ENCODE data around the gene RIMS3. TPM values are rescaled to one million over a fixed set of nuclear protein-coding genes. Genes with fewer than 3 reads are reported as not detected.

Gene RIMS3
- polyA plus RNA-seq, 1 donor (not counting 4 experiments of a cell fraction or from before 2014, with no cell fraction given), result 1.7 TPM

DNA sequence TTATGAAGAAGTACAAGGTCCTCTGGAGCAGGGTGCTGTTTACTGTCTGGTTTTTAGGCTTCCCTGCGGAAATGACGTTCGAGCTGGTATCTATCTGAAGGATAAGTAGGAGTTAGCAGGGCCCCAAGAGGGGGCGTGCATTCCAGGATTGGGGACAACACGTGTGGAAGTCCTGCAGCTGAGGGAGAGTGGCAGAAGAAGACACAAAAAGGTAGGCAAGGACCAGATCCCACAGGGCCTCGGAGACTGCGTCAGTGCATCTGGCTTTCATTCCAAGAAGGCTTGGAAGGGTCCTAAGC is 5.9 kb downstream of the RIMS3 start:
- Histone ChIP-seq H3K36me3 (ENCODE audit: control insufficient read depth in 2 of 2, extremely low read depth in 1 of 2, insufficient read depth in 2 of 2, low read length in 2 of 2) (no peaks in the 10 kb centered on the region), H3K9me3 (ENCODE audit: control insufficient read depth, low read depth, low read length) (no peaks in the 10 kb centered on the region), H3K27me3 (ENCODE audit: control insufficient read depth, extremely low read depth, insufficient read depth, low read length) (peaks cover 6% of the 10 kb centered on the region), H3K4me1 (ENCODE audit: control insufficient read depth, extremely low read depth, insufficient read depth, low read length) (peaks cover 9% of the 10 kb centered on the region), H3K4me2 (ENCODE audit: control insufficient read depth, extremely low read depth, insufficient read depth, low read depth, low read length) (no peak overlapping the region), H3K9ac (ENCODE audit: control insufficient read depth, extremely low read depth, insufficient read depth, low read length) (no peak overlapping the region), H3K27ac (ENCODE audit: control insufficient read depth, insufficient read depth, low read length) (no peak overlapping the region), H4K20me1 (ENCODE audit: control insufficient read depth, extremely low read depth, insufficient read depth, low read length) (no peaks in the 10 kb centered on the region), H3K4me3 (ENCODE audit: control insufficient read depth in 2 of 3, extremely low read depth in 1 of 3, insufficient read depth in 2 of 3, low read depth in 1 of 3, low read length in 3 of 3) (no peak overlapping the region), H3K79me2 (ENCODE audit: control insufficient read depth, insufficient read depth, low read length) (no peaks in the 10 kb centered on the region), H3K9me1 (ENCODE audit: control insufficient read depth, extremely low read depth, insufficient read depth, low read length) (no peaks in the 10 kb centered on the region), H2AFZ (ENCODE audit: control insufficient read depth, low read length) (no peak overlapping the region)
- FAIRE-seq (no peak), DNase-seq (ENCODE audit: low read depth, low spot score) (no peak)
- no peak for TF ChIP-seq CTCF (optimal IDR thresholded peaks at IDR 0.05 in 1 of 3, IDR thresholded peaks at IDR 0.05 in 1 of 3, conservative IDR thresholded peaks at IDR 0.05 in 1 of 3; ENCODE audit: extremely low read depth in 1 of 3, insufficient read depth in 2 of 3, low read length in 3 of 3)
- no peak for TF ChIP-seq EZH2 (IDR thresholded peaks at IDR 0.05; ENCODE audit: low read length)
- dilution Hi-C loops (cut with MboI; ENCODE audit: extremely low pct_ligation_motif_present, low sequenced_read_pairs), result no loop called here

DNA sequence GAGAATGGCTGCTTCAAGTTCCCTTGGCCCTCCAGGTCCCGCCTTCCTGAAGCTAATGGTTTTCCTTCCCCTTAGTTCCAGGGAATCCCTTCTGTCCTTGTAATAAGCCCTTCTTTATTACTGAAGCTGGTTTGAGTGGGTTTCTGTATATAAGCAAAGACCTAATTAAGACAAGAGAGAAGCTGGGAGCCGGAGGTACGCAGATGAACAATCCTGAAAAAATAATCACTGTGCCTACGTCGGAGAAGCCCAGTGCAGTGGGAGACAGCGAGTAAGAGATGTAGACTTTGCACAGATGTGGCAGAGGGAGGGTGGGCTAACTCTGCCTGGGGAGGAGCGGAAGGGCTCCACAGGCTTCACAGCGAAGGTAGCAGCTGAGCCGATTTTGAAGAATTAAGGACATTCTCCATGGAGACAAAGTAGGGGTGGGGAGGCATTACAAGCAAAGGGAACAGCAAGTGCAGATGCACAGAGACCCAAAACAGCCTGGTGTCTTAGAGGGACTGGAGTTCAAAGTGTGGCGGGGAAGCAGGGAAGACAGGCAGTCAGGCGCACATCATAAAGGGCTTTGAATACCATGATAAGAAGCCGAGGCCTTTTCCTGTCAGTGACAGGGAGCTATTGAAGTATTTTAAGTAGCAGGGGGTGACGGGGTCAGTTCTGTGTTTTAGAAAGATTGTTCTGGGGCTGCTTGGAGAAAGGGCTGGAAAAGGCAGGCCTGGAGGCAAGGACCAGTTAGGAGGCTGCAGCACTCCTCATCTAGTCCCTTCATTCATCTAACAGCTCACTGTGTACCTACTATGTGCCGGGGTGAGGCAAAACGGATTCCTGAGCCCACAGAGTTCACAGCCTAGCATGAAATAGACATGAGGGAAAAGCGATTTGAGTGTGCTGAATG is 6.5 kb downstream of the RIMS3 start:
- TF ChIP-seq CTCF (optimal IDR thresholded peaks at IDR 0.05 in 1 of 3, IDR thresholded peaks at IDR 0.05 in 1 of 3, conservative IDR thresholded peaks at IDR 0.05 in 1 of 3; ENCODE audit: extremely low read depth in 1 of 3, insufficient read depth in 2 of 3, low read length in 3 of 3) (no peak), EZH2 (IDR thresholded peaks at IDR 0.05; ENCODE audit: low read length) (no peak)
- no peaks in the 10 kb centered on the region for H4K20me1 ChIP-seq (ENCODE audit: control insufficient read depth, extremely low read depth, insufficient read depth, low read length)
- H3K27me3 ChIP-seq (ENCODE audit: control insufficient read depth, extremely low read depth, insufficient read depth, low read length), result peaks cover 3% of the 10 kb centered on the region
- dilution Hi-C loops (cut with MboI; ENCODE audit: extremely low pct_ligation_motif_present, low sequenced_read_pairs), result no loop called here
- H3K9me3 ChIP-seq (ENCODE audit: control insufficient read depth, low read depth, low read length), result no peaks in the 10 kb centered on the region
- H3K4me1 ChIP-seq (ENCODE audit: control insufficient read depth, extremely low read depth, insufficient read depth, low read length), result peaks cover 9% of the 10 kb centered on the region
- no peak overlapping the region for H3K27ac ChIP-seq (ENCODE audit: control insufficient read depth, insufficient read depth, low read length)
- no peak overlapping the region for H3K4me3 ChIP-seq (ENCODE audit: control insufficient read depth in 2 of 3, extremely low read depth in 1 of 3, insufficient read depth in 2 of 3, low read depth in 1 of 3, low read length in 3 of 3)
- H3K9me1 ChIP-seq (ENCODE audit: control insufficient read depth, extremely low read depth, insufficient read depth, low read length), result no peaks in the 10 kb centered on the region
- no peaks in the 10 kb centered on the region for H3K79me2 ChIP-seq (ENCODE audit: control insufficient read depth, insufficient read depth, low read length)
- FAIRE-seq (no peak), DNase-seq (ENCODE audit: low read depth, low spot score) (no peak)
- H3K36me3 ChIP-seq (ENCODE audit: control insufficient read depth in 2 of 2, extremely low read depth in 1 of 2, insufficient read depth in 2 of 2, low read length in 2 of 2), result no peaks in the 10 kb centered on the region
- H2AFZ ChIP-seq (ENCODE audit: control insufficient read depth, low read length), result no peak overlapping the region
- no peak overlapping the region for H3K9ac ChIP-seq (ENCODE audit: control insufficient read depth, extremely low read depth, insufficient read depth, low read length)
- no peak overlapping the region for H3K4me2 ChIP-seq (ENCODE audit: control insufficient read depth, extremely low read depth, insufficient read depth, low read depth, low read length)

All from keratinocyte (primary cell).